H1 (cell line): ENCODE measurements around the gene CCDC106. TPM values are rescaled to one million over a fixed set of nuclear protein-coding genes. Genes with fewer than 3 reads are reported as not detected.

ENCODE experiments used
- ATF2 ChIP-seq: IDR thresholded peaks from 2 replicates; pipeline ENCODE4 v1.6.1; 2012; ENCODE audit warnings: low read length, inconsistent platforms
- BRCA1 ChIP-seq: IDR thresholded peaks from 2 replicates; pipeline ENCODE4 v1.6.1; 2012; ENCODE audit warnings: low read depth, low read length, improper control_type of control experiment
- CREB1 ChIP-seq: IDR thresholded peaks from 2 replicates; pipeline ENCODE4 v1.6.1; 2012; ENCODE audit warnings: inconsistent platforms
- NRF1 ChIP-seq: IDR thresholded peaks from 2 replicates; pipeline ENCODE4 v1.6.1; 2011; ENCODE audit warnings: mild to moderate bottlenecking, low read depth, low read length, improper control_type of control experiment
- SIN3A ChIP-seq, 2 experiments: IDR thresholded peaks in 1 of 2; conservative IDR thresholded peaks in 1 of 2; 2 replicates each; pipeline ENCODE4 v1.6.1; 2011 to 2012; ENCODE audit warnings: low read length in 2 of 2, improper control_type of control experiment in 1 of 2, low read depth in 1 of 2, mild to moderate bottlenecking in 1 of 2
- SIX5 ChIP-seq: IDR thresholded peaks from 2 replicates; pipeline ENCODE4 v1.6.1; 2011; ENCODE audit warnings: mild to moderate bottlenecking, low read depth, low read length
- polyA plus RNA-seq, 7 experiments: library from polyadenylated mRNA; depleted of rRNA in 3 of 7; stranded (reverse) in 5 of 7; unstranded in 2 of 7; fragments of >200 nt in 5 of 7; fragments of 200-250 nt in 2 of 7; gene quantifications; 1 replicate in 5 of 7; 2 replicates in 1 of 7; 4 replicates in 1 of 7; pipeline versions ENCODE4 v1.2.1 to v1.2.3, GENCODE V29; 2011 to 2013; ENCODE audit warnings: missing spikeins in 2 of 7, mixed read lengths in 2 of 7
- total RNA-seq: library from RNA; stranded (reverse); fragmentation: NEBNext Ultra II Directional; extraction: Animal tissue kit (Norgen Biotek cat#: 25700); gene quantifications from 2 replicates; pipeline ENCODE4 v1.2.1, GENCODE V29; 2021
- TF ChIP-seq, protein P1 (sequence below): fragments of 300-600 bp; sonication (generic); IDR thresholded peaks from 2 replicates; pipeline ENCODE4 v1.7.1; 2012; ENCODE audit warnings: low read length, moderate library complexity, mild to moderate bottlenecking, inconsistent platforms; ENCODE audit not compliant: insufficient replicate concordance

CCDC106 gene
- total and polyA plus RNA-seq, 2 of the 8 experiments (the other 6 are each of a cell fraction or from before 2014, with no cell fraction given) = 12.0 to 20.1 TPM

- TF ChIP-seq, protein P1, sequence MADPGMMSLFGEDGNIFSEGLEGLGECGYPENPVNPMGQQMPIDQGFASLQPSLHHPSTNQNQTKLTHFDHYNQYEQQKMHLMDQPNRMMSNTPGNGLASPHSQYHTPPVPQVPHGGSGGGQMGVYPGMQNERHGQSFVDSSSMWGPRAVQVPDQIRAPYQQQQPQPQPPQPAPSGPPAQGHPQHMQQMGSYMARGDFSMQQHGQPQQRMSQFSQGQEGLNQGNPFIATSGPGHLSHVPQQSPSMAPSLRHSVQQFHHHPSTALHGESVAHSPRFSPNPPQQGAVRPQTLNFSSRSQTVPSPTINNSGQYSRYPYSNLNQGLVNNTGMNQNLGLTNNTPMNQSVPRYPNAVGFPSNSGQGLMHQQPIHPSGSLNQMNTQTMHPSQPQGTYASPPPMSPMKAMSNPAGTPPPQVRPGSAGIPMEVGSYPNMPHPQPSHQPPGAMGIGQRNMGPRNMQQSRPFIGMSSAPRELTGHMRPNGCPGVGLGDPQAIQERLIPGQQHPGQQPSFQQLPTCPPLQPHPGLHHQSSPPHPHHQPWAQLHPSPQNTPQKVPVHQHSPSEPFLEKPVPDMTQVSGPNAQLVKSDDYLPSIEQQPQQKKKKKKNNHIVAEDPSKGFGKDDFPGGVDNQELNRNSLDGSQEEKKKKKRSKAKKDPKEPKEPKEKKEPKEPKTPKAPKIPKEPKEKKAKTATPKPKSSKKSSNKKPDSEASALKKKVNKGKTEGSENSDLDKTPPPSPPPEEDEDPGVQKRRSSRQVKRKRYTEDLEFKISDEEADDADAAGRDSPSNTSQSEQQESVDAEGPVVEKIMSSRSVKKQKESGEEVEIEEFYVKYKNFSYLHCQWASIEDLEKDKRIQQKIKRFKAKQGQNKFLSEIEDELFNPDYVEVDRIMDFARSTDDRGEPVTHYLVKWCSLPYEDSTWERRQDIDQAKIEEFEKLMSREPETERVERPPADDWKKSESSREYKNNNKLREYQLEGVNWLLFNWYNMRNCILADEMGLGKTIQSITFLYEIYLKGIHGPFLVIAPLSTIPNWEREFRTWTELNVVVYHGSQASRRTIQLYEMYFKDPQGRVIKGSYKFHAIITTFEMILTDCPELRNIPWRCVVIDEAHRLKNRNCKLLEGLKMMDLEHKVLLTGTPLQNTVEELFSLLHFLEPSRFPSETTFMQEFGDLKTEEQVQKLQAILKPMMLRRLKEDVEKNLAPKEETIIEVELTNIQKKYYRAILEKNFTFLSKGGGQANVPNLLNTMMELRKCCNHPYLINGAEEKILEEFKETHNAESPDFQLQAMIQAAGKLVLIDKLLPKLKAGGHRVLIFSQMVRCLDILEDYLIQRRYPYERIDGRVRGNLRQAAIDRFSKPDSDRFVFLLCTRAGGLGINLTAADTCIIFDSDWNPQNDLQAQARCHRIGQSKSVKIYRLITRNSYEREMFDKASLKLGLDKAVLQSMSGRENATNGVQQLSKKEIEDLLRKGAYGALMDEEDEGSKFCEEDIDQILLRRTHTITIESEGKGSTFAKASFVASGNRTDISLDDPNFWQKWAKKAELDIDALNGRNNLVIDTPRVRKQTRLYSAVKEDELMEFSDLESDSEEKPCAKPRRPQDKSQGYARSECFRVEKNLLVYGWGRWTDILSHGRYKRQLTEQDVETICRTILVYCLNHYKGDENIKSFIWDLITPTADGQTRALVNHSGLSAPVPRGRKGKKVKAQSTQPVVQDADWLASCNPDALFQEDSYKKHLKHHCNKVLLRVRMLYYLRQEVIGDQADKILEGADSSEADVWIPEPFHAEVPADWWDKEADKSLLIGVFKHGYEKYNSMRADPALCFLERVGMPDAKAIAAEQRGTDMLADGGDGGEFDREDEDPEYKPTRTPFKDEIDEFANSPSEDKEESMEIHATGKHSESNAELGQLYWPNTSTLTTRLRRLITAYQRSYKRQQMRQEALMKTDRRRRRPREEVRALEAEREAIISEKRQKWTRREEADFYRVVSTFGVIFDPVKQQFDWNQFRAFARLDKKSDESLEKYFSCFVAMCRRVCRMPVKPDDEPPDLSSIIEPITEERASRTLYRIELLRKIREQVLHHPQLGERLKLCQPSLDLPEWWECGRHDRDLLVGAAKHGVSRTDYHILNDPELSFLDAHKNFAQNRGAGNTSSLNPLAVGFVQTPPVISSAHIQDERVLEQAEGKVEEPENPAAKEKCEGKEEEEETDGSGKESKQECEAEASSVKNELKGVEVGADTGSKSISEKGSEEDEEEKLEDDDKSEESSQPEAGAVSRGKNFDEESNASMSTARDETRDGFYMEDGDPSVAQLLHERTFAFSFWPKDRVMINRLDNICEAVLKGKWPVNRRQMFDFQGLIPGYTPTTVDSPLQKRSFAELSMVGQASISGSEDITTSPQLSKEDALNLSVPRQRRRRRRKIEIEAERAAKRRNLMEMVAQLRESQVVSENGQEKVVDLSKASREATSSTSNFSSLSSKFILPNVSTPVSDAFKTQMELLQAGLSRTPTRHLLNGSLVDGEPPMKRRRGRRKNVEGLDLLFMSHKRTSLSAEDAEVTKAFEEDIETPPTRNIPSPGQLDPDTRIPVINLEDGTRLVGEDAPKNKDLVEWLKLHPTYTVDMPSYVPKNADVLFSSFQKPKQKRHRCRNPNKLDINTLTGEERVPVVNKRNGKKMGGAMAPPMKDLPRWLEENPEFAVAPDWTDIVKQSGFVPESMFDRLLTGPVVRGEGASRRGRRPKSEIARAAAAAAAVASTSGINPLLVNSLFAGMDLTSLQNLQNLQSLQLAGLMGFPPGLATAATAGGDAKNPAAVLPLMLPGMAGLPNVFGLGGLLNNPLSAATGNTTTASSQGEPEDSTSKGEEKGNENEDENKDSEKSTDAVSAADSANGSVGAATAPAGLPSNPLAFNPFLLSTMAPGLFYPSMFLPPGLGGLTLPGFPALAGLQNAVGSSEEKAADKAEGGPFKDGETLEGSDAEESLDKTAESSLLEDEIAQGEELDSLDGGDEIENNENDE = no peak
- 0 out of 4 replicates have a peak, but pooled peaks of 1 of the 2 experiments have one; percentile 26 for TF ChIP-seq SIN3A (conservative IDR thresholded peaks at IDR 0.05 in 1 of 2, IDR thresholded peaks at IDR 0.05 in 1 of 2; ENCODE audit: low read depth in 1 of 2, low read length in 2 of 2)
- no peak for TF ChIP-seq BRCA1
- peak; percentile 67 for TF ChIP-seq NRF1
- TF ChIP-seq ATF2 = no peak
- TF ChIP-seq CREB1 = no peak
- TF ChIP-seq SIX5 = no peak
Measured at GRCh38 chr19:55624109-55625003, 23.7 kb upstream of the CCDC106 start, which contains the start of gene ZNF784 (continued).
